Mesendoderm (in vitro differentiated cells): ENCODE data around the gene FAM217A. TPM values are rescaled to one million over a fixed set of nuclear protein-coding genes. Genes with fewer than 3 reads are reported as not detected.
A peak's percentile ranks its signal among the peaks of the same experiment; 100 is the strongest.

Experiments
- DNase-seq: peaks from one replicate; pipeline ENCODE4 v3.0.0; 2013
- H2AK5ac ChIP-seq: 2 replicates; pipeline ENCODE4 v1.6.1; 2013; ENCODE audit warnings: low read length, inconsistent platforms
- H2BK120ac ChIP-seq: 2 replicates; pipeline ENCODE4 v1.6.1; 2013; ENCODE audit warnings: low read depth, mild to moderate bottlenecking, low read length, moderate library complexity, mixed read lengths
- H2BK15ac ChIP-seq: replicated peaks from 2 replicates; pipeline ENCODE4 v1.6.1; 2013; ENCODE audit warnings: low read depth, mild to moderate bottlenecking, moderate library complexity
- H2BK5ac ChIP-seq: 2 replicates; pipeline ENCODE4 v1.6.1; 2013; ENCODE audit warnings: low read length, inconsistent platforms
- H3K18ac ChIP-seq: 2 replicates; pipeline ENCODE4 v1.6.1; 2013; ENCODE audit warnings: mild to moderate bottlenecking, low read length, mixed read lengths
- H3K23ac ChIP-seq: one replicate; pipeline ENCODE4 v1.6.1; 2013; ENCODE audit warnings: low read length
- H3K27ac ChIP-seq: 2 replicates; pipeline ENCODE4 v1.5.1; 2013; ENCODE audit warnings: low read depth, mild to moderate bottlenecking, inconsistent platforms, low read length, moderate library complexity
- H3K27me3 ChIP-seq: 2 replicates; pipeline ENCODE4 v1.6.1; 2013; ENCODE audit warnings: low read length, control low read depth, mild to moderate bottlenecking, inconsistent platforms; ENCODE audit not compliant: insufficient read depth, poor library complexity
- H3K36me3 ChIP-seq: 2 replicates; pipeline ENCODE4 v1.6.1; 2013; ENCODE audit warnings: low read length, inconsistent platforms; ENCODE audit not compliant: control insufficient read depth, insufficient read depth
- H3K4ac ChIP-seq: one replicate; pipeline ENCODE4 v1.6.1; 2013; ENCODE audit warnings: low read depth, mild to moderate bottlenecking, low read length, moderate library complexity
- H3K4me1 ChIP-seq: 2 replicates; pipeline ENCODE4 v1.6.1; 2013; ENCODE audit warnings: low read depth, low read length, inconsistent platforms; ENCODE audit not compliant: control insufficient read depth
- H3K4me2 ChIP-seq: 2 replicates; pipeline ENCODE4 v1.6.1; 2013; ENCODE audit warnings: low read length
- H3K4me3 ChIP-seq: 2 replicates; pipeline ENCODE4 v1.5.1; 2013; ENCODE audit warnings: mild to moderate bottlenecking, low read length
- H3K56ac ChIP-seq: one replicate; pipeline ENCODE4 v1.6.1; 2013; ENCODE audit warnings: low read length
- H3K79me1 ChIP-seq: 2 replicates; pipeline ENCODE4 v1.6.1; 2013; ENCODE audit warnings: low read length, inconsistent platforms
- H3K79me2 ChIP-seq: 2 replicates; pipeline ENCODE4 v1.6.1; 2013; ENCODE audit warnings: mild to moderate bottlenecking, low read length; ENCODE audit not compliant: control insufficient read depth, insufficient read depth
- H3K9ac ChIP-seq: 2 replicates; pipeline ENCODE4 v1.6.1; 2013; ENCODE audit warnings: low read length, inconsistent platforms
- H4K5ac ChIP-seq: one replicate; pipeline ENCODE4 v1.6.1; 2013; ENCODE audit warnings: low read length
- H4K8ac ChIP-seq: one replicate; pipeline ENCODE4 v1.6.1; 2013; ENCODE audit warnings: low read depth, mild to moderate bottlenecking, control low read depth, low read length, moderate library complexity
- WGBS: extraction: QIAGEN DNeasy Blood & Tissue Kit; methylation state at CpG from one replicate; pipeline ENCODE4 v1.1.7; 2013; ENCODE audit warnings: low lambda C conversion rate, missing lambda C conversion rate; ENCODE audit not compliant: insufficient coverage; ENCODE audit errors: extremely low coverage; 5-methylcytosine and 5-hydroxymethylcytosine counted together
- polyA plus RNA-seq, 2 experiments: library from polyadenylated mRNA; stranded (reverse); fragments of 200-250 nt; gene quantifications; one replicate each; pipeline ENCODE4 v1.2.3, GENCODE V29; 2013

The FAM217A gene, protein sequence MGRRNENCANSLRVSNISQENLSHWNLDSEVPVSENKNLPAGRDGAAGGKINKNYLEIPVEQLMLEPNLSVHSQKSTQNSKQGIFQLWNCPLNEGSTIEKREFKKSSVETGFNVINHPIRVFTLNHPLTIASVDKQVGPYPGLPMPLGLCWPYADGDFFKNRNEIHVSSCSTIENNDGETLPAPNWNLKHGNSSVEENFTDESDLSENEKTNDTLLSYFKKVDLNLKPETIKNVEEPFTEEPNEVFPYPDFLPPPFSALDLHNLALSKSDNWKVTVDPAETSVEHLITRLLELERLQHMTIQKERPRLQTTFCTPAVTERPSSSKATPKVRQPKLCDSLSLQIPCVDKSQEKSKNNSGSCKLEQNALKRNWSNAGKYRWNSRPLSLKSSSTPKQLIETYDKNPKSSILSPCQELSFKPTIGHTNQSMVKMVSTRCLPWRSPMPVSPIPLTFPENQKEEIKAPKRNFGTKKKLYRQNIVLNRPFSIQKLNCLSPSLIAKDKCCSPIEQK
- polyA plus RNA-seq (2013, experiment 1 of 2) = 0.03 TPM
- 0.03 TPM for polyA plus RNA-seq (2013, experiment 2 of 2)

DNA sequence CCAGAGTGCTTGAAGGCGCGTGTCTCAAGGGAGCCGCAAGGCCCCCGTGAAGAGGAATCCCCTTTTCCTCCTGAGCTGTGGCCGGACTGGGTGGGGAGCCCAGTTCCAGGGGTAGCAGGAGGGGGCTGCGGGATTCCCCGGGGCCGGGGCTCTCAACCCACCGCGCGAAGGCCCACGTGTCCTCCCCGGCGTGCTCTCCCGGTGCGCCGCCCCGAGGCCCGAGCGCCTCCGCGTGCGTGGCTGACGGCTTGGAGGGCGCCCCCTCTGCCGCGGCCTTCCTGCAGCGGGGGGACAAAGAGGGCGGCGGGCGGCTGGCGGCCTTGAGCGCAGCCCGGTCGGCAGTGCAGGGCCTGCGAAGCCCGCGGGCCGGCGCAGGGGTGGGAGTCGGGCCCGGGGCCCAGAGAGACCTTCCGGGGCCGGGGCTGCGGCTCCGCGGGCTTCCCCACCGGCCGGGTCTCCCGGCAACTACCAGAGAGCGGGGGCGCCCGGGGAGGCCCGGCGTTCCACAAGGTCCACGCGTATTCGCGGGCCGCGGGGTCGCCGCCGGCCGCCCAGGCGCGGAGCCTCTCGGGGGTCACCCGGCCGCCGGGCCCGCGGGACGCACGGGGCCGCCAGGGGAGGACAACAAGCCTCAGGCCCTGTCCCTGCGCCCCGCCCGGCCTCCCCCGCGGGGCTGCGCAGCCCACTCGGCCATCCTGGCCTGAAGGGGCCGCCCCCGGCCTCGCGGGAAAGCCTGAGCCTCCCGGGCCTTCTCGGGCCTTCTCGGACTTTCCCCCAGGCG, at the start of gene FAM217A:
Gene FAM217A (minus strand): TSS at position 447 of the 781 bp plus-strand sequence. CDS start 1,723 bp downstream, outside the sequence.
- H3K4ac ChIP-seq = peak within 1 kb of the TSS; percentile 26
- H3K27me3 ChIP-seq = no peaks in the 10 kb centered on the region
- no CpG with 5 or more reads among the region's 91 CpGs for WGBS
- no peak within 1 kb of the TSS for H3K27ac ChIP-seq
- no peak within 1 kb of the TSS for H3K4me2 ChIP-seq
- no peaks in the 10 kb centered on the region for H3K79me2 ChIP-seq
- peak within 1 kb of the TSS; percentile 38 for H2BK15ac ChIP-seq
- H2BK120ac ChIP-seq = no peak within 1 kb of the TSS
- H3K18ac ChIP-seq = peak within 1 kb of the TSS; percentile 61
- H3K23ac ChIP-seq = no peak within 1 kb of the TSS
- peak; percentile 18 for DNase-seq
- peak within 1 kb of the TSS; percentile 71 for H3K56ac ChIP-seq
- H3K4me3 ChIP-seq = no peak within 1 kb of the TSS
- peak within 1 kb of the TSS; percentile 77 for H4K8ac ChIP-seq
- no peak within 1 kb of the TSS for H4K5ac ChIP-seq
- no peaks in the 10 kb centered on the region for H3K36me3 ChIP-seq
- H3K4me1 ChIP-seq = no peaks in the 10 kb centered on the region
- no peaks in the 10 kb centered on the region for H3K79me1 ChIP-seq
- peak within 1 kb of the TSS; percentile 19 for H3K9ac ChIP-seq
- no peak within 1 kb of the TSS for H2AK5ac ChIP-seq
- no peak within 1 kb of the TSS for H2BK5ac ChIP-seq

DNA sequence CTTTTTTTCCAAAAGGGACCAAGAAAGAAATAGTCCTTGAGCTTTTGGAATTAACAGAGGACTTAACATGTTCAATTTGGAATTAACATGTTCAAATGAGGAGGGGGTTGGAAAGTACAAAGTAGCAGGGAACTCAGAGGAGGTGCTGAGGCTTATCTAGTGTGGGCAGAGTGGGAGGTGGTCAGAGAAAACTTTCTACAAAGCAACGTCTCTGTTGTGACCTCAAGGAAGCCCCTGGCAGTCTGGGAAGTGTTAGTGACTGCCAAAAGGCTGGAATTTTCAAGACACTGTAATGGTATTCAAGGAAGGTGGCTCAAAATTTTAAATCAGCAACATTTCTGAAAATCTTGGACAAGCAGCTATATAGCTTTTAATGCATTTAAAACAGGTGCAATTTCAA, 49.1 kb upstream of the FAM217A start:
- Histone ChIP-seq H2BK15ac (no peak overlapping the region), H4K5ac (no peak overlapping the region), H3K79me2 (no peaks in the 10 kb centered on the region), H3K4ac (no peak overlapping the region), H4K8ac (no peak overlapping the region), H2BK120ac (no peak overlapping the region), H3K56ac (no peak overlapping the region), H3K9ac (no peak overlapping the region), H3K4me2 (no peak overlapping the region), H2BK5ac (no peak overlapping the region), H3K27me3 (no peaks in the 10 kb centered on the region), H2AK5ac (no peak overlapping the region), H3K79me1 (no peaks in the 10 kb centered on the region), H3K18ac (no peak overlapping the region), H3K27ac (no peak overlapping the region), H3K4me1 (no peaks in the 10 kb centered on the region), H3K23ac (no peak overlapping the region), H3K4me3 (no peak overlapping the region), H3K36me3 (peaks cover 4% of the 10 kb centered on the region)
- no CpG with 5 or more reads among the region's 1 CpG for whole genome bisulfite sequencing
- peak; percentile 7 for DNase-seq

DNA sequence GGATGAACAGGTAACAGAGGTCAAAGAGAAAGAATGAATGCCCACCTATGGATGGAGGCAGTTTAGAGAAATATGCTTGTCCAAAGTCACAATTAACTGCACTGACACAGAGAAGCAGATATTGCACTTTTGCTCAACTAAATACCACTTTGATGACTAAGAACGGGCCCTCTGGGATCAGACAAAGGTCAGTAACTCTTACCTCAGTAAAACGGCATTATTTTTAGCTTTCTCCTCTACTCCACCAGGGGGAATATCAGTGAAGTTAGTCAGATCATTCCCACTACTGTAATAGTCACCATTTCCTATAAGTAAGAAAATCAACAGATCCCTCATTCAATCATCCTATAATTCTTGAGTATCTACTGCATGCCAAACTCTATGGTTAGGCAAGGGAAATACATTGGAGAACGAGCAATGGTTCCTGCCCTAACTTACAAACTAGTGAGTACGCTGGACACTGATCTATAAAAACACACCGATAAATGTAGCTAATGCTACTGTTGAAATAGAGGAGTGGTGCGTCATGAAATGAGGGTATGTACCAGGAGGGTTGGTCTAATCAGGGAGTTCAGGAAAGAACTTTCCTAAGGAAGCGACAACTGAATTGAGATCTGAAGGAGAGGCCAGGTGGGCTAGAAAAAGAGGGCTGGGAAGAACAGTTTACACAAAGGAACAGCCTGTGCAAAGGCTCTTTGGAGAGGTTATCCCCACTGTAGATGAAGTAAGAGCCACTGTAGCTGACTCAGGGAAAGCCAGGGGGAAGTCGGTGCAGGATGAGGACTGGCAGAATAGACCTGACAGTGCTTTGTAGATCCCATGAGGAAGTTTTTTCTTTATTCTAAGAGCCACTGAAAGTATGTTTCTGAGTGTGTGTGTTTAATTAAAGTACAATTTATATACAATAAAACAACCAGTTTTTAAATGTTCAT, 47.3 kb upstream of the FAM217A start:
- peaks cover 4% of the 10 kb centered on the region for H3K36me3 ChIP-seq
- H3K79me1 ChIP-seq = no peaks in the 10 kb centered on the region
- no peaks in the 10 kb centered on the region for H3K79me2 ChIP-seq
- H3K18ac ChIP-seq = no peak overlapping the region
- H3K9ac ChIP-seq = no peak overlapping the region
- H3K4ac ChIP-seq = no peak overlapping the region
- no peak overlapping the region for H3K4me3 ChIP-seq
- H2BK15ac ChIP-seq = no peak overlapping the region
- no peak overlapping the region for H3K23ac ChIP-seq
- H2BK5ac ChIP-seq = no peak overlapping the region
- WGBS = no CpG with 5 or more reads among the region's 8 CpGs
- no peak overlapping the region for H4K8ac ChIP-seq
- H3K4me2 ChIP-seq = no peak overlapping the region
- H2BK120ac ChIP-seq = no peak overlapping the region
- no peak overlapping the region for H3K27ac ChIP-seq
- DNase-seq = peak; percentile 62
- H3K27me3 ChIP-seq = no peaks in the 10 kb centered on the region
- H3K4me1 ChIP-seq = no peaks in the 10 kb centered on the region
- no peak overlapping the region for H3K56ac ChIP-seq
- H2AK5ac ChIP-seq = no peak overlapping the region
- H4K5ac ChIP-seq = no peak overlapping the region

DNA sequence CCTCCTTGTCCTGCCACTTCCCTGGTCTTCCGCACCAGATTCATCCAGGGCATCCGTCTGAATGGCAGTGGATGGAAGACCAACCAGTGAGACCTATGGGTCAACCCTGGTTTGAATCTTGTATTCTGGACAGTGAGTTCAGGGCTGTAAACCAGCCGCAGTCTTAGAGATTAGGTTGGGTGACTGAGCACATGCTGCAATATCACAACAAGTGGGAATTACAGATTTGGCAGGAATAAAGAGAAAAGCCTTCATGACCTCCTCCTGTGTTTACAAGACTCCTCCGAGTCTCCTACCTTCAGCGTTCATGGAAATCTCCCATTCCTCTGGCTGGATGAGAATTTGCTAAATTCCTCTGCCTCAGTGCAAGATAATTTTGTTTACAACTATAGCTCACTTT, 46.6 kb upstream of the FAM217A start:
- Histone ChIP-seq H4K8ac (no peak overlapping the region), H3K18ac (no peak overlapping the region), H3K27me3 (no peaks in the 10 kb centered on the region), H3K27ac (no peak overlapping the region), H3K4me1 (no peaks in the 10 kb centered on the region), H2BK120ac (no peak overlapping the region), H3K56ac (no peak overlapping the region), H4K5ac (no peak overlapping the region), H2BK5ac (no peak overlapping the region), H3K9ac (no peak overlapping the region), H3K79me1 (no peaks in the 10 kb centered on the region), H2AK5ac (no peak overlapping the region), H3K4me3 (no peak overlapping the region), H3K79me2 (no peaks in the 10 kb centered on the region), H3K4me2 (no peak overlapping the region), H3K4ac (no peak overlapping the region), H3K23ac (no peak overlapping the region), H3K36me3 (peaks cover 4% of the 10 kb centered on the region), H2BK15ac (no peak overlapping the region)
- no CpG with 5 or more reads among the region's 5 CpGs for WGBS
- peak; percentile 6 for DNase-seq

DNA sequence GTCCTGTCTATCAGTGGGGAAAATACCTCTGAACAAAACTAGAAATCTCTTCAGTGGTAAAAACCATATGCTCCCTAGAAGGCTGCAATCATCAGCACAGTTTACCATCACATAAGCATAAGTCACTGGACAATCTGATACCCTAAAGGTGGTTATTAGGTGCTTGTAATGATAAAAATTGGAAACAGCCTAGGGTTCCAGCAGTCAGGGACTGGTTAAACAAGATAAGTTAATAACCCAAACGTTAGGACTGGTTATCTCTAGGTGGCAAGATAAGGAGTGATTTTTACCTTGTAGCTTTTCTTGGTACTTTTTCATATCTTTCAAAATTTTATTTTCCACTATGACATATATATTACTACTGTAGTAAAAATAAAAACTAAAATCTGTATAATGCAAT, 45.4 kb upstream of the FAM217A start:
- Histone ChIP-seq H3K4ac (no peak overlapping the region), H3K4me2 (no peak overlapping the region), H3K56ac (no peak overlapping the region), H3K4me3 (no peak overlapping the region), H3K79me1 (no peaks in the 10 kb centered on the region), H4K5ac (no peak overlapping the region), H3K79me2 (no peaks in the 10 kb centered on the region), H3K23ac (no peak overlapping the region), H2BK5ac (no peak overlapping the region), H3K9ac (no peak overlapping the region), H3K27ac (no peak overlapping the region), H3K18ac (no peak overlapping the region), H2BK120ac (no peak overlapping the region), H3K36me3 (peaks cover 2% of the 10 kb centered on the region), H2AK5ac (no peak overlapping the region), H2BK15ac (no peak overlapping the region), H4K8ac (no peak overlapping the region), H3K27me3 (no peaks in the 10 kb centered on the region), H3K4me1 (no peaks in the 10 kb centered on the region)
- no CpG with 5 or more reads among the region's 1 CpG for WGBS
- peak; percentile 45 for DNase-seq
